ENCODE data around the gene ATXN7L2. TPM values are rescaled to one million over a fixed set of nuclear protein-coding genes. Genes with fewer than 3 reads are reported as not detected.

The ATXN7L2 gene
- total and polyA plus RNA-seq, 9 donors: 0.98 to 8.8 (median 6.5) TPM

GRCh38 chr1:109479311-109479710, 4.4 kb upstream of the ATXN7L2 start:
- TF ChIP-seq EP300 (IDR thresholded peaks at IDR 0.05) (no peak), CTCF (IDR thresholded peaks at IDR 0.05) (no peak), POLR2A (IDR thresholded peaks at IDR 0.05) (no peak)
- intact Hi-C loops (cut with DNase I): no loop called here
- no peak for DNase-seq
- Histone ChIP-seq H3K4me1 (ENCODE audit: insufficient read depth) (no peaks in the 10 kb centered on the region), H3K4me3 (no peak overlapping the region), H3K36me3 (no peaks in the 10 kb centered on the region), H3K27ac (no peak overlapping the region), H3K9me3 (no peaks in the 10 kb centered on the region), H3K27me3 (no peaks in the 10 kb centered on the region)
- 65 to 82% (median 80%) methylated on average over 5 of the region's 5 CpGs for WGBS, 3 donors

GRCh38 chr1:109479901-109480300, 3.8 kb upstream of the ATXN7L2 start:
- no peak for DNase-seq
- 79 to 97% (median 92%) methylated on average over 3 of the region's 3 CpGs for WGBS, 3 donors
- TF ChIP-seq POLR2A (IDR thresholded peaks at IDR 0.05) (no peak), CTCF (IDR thresholded peaks at IDR 0.05) (no peak), EP300 (IDR thresholded peaks at IDR 0.05) (no peak)
- Histone ChIP-seq H3K36me3 (no peaks in the 10 kb centered on the region), H3K9me3 (no peaks in the 10 kb centered on the region), H3K4me1 (ENCODE audit: insufficient read depth) (peaks cover 4% of the 10 kb centered on the region), H3K27me3 (no peaks in the 10 kb centered on the region), H3K4me3 (no peak overlapping the region), H3K27ac (no peak overlapping the region)
- intact Hi-C loops (cut with DNase I): no loop called here

- Histone ChIP-seq H3K36me3 (no peaks in the 10 kb centered on the region), H3K4me1 (ENCODE audit: insufficient read depth) (peaks cover 4% of the 10 kb centered on the region), H3K27me3 (no peaks in the 10 kb centered on the region), H3K27ac (no peak overlapping the region), H3K4me3 (no peak overlapping the region), H3K9me3 (no peaks in the 10 kb centered on the region)
- WGBS, 3 donors: 87 to 93% (median 88%) methylated on average over 2 of the region's 2 CpGs
- no peak for DNase-seq
- TF ChIP-seq POLR2A (IDR thresholded peaks at IDR 0.05) (no peak), EP300 (IDR thresholded peaks at IDR 0.05) (no peak), CTCF (IDR thresholded peaks at IDR 0.05) (no peak)
- intact Hi-C loops (cut with DNase I): no loop called here
These were observed 2.1 kb upstream of the ATXN7L2 start for GRCh38 chr1:109481646-109482045.

GRCh38 chr1:109482242-109482641, 1.5 kb upstream of the ATXN7L2 start:
- H3K27ac ChIP-seq: no peak overlapping the region
- H3K9me3 ChIP-seq: no peaks in the 10 kb centered on the region
- no peaks in the 10 kb centered on the region for H3K36me3 ChIP-seq
- no peak for TF ChIP-seq CTCF (IDR thresholded peaks at IDR 0.05)
- intact Hi-C loops (cut with DNase I): no loop called here
- no peaks in the 10 kb centered on the region for H3K27me3 ChIP-seq
- no peak overlapping the region for H3K4me3 ChIP-seq
- H3K4me1 ChIP-seq (ENCODE audit: insufficient read depth): peaks cover 4% of the 10 kb centered on the region
- DNase-seq: no peak
